Heart left ventricle (tissue), 13 donors: Measurements from ENCODE around the gene KNG1.
"Not testable (repeated sequence)": the region's sequence is repeated elsewhere in the genome, so short reads cannot be mapped to it uniquely, and the experiment has no call there.

ENCODE experiments used
- CTCF ChIP-seq, 12 donors: fragments of 200-600 bp; sonication (generic) in 4 of 12; IDR thresholded peaks; one replicate each; pipeline versions ENCODE4 v1.5.0 to v1.8.0; 2018 to 2022; ENCODE audit warnings: antibody characterized with exemption in 12 of 12, mild to moderate bottlenecking in 5 of 12
- POLR2A ChIP-seq, 2 donors: fragments of 450-650 bp; IDR thresholded peaks; one replicate each; pipeline ENCODE4 v1.6.1; 2017; ENCODE audit warnings: antibody characterized with exemption in 2 of 2, mild to moderate bottlenecking in 2 of 2, moderate library complexity in 2 of 2
- donor health status: ischemic (EF 13 %, LVEDD 7.1; RV severe dilation, severe dysfunction).
- donor health status: DM: no; HTN: yes; CAD: no.
- donor health status: DM: no; HTN: no; CAD: no.
- donor health status: ischemic (EF 25% LVEDD 6.9; RV normal size, moderate dysfunction).
- donor health status: ischemic (EF 25% LVEDD 5.7; RV mildly dilated, moderate dysfunction).
- donor health status: ischemic (EF 35%, LVEDD 5.7; RV mildly dilated, moderate dysfunction).
- donor health status: nonischemic (EF 11% LVEDD 7.7; RV severe dilation, severe dysfunction).
- donor health status: DM: yes; HTN: yes; CAD: no.
- donor health status: PGD.
- donor health status: ischemic (EF 29% LVEDD 5.4; RV normal size, mild dysfunction).
- donor health status: nonischemic (EF 23%, LVEDD 6.1; RV moderate dilation, normal function).

DNA sequence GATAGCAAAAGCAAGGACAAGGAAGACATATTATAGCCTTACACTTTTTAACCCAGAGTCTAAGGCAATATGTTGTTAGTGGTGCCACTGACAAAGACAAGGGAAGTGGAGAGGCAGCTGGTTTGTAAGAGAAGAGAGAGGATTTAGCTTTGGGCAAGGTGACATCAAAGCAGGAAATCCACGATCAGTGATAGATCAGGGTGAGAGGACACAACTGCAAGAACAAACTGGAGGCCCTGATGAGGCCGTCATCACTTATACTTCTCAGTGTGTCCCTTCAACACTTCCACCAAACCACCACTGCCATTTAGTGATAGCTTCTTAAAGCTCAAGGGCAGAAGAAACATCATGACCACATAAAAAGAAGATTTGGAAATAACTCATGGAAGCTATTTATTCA lies 30.7 kb upstream of the KNG1 start:
- not testable (repeated sequence) for TF ChIP-seq POLR2A, CTCF (IDR thresholded peaks at IDR 0.05)
